ENCODE results near the gene PLA2G4C. TPM values are rescaled to one million over a fixed set of nuclear protein-coding genes. Genes with fewer than 3 reads are reported as not detected.

The PLA2G4C gene
- total RNA-seq, 1 experiment from 2014 or later: 5.9 TPM

- Histone ChIP-seq H3K9me2 (replicated peaks; ENCODE audit: insufficient read depth, low read length) (no peaks in the 10 kb centered on the region), H3K9me3 (ENCODE audit: low read length) (no peaks in the 10 kb centered on the region), H3K27ac (ENCODE audit: low read length) (no peak overlapping the region), H2AFZ (ENCODE audit: low read length) (no peak overlapping the region), H4K20me1 (ENCODE audit: insufficient read depth, low read depth, low read length) (no peaks in the 10 kb centered on the region), H3K4me1 (ENCODE audit: low read length) (no peaks in the 10 kb centered on the region), H3K9ac (ENCODE audit: low read length) (no peak overlapping the region), H3K36me3 (ENCODE audit: insufficient read depth, low read length) (no peaks in the 10 kb centered on the region), H3K27me3 (ENCODE audit: low read length) (no peaks in the 10 kb centered on the region), H3K4me3 (ENCODE audit: low read length) (no peak overlapping the region), H3K4me2 (ENCODE audit: low read depth, low read length, poor library complexity, severe bottlenecking) (no peak overlapping the region), H3K79me2 (ENCODE audit: low read length) (no peaks in the 10 kb centered on the region)
- no peak for DNase-seq
Measured at GRCh38 chr19:48137411-48137810, 26.8 kb upstream of the PLA2G4C start.

- no peak overlapping the region for H3K4me3 ChIP-seq (ENCODE audit: low read length)
- no peak overlapping the region for H3K27ac ChIP-seq (ENCODE audit: low read length)
- no peaks in the 10 kb centered on the region for H3K79me2 ChIP-seq (ENCODE audit: low read length)
- H3K27me3 ChIP-seq (ENCODE audit: low read length): no peaks in the 10 kb centered on the region
- no peaks in the 10 kb centered on the region for H3K4me1 ChIP-seq (ENCODE audit: low read length)
- no peak overlapping the region for H2AFZ ChIP-seq (ENCODE audit: low read length)
- no peaks in the 10 kb centered on the region for H3K9me3 ChIP-seq (ENCODE audit: low read length)
- H3K9me2 ChIP-seq (replicated peaks; ENCODE audit: insufficient read depth, low read length): no peaks in the 10 kb centered on the region
- no peaks in the 10 kb centered on the region for H3K36me3 ChIP-seq (ENCODE audit: insufficient read depth, low read length)
- no peak overlapping the region for H3K9ac ChIP-seq (ENCODE audit: low read length)
- H4K20me1 ChIP-seq (ENCODE audit: insufficient read depth, low read depth, low read length): no peaks in the 10 kb centered on the region
- DNase-seq: no peak
- H3K4me2 ChIP-seq (ENCODE audit: low read depth, low read length, poor library complexity, severe bottlenecking): no peak overlapping the region
Measured at GRCh38 chr19:48136547-48136946, 25.9 kb upstream of the PLA2G4C start.

- H3K27me3 ChIP-seq (ENCODE audit: low read length): no peaks in the 10 kb centered on the region
- H3K4me3 ChIP-seq (ENCODE audit: low read length): no peak overlapping the region
- H3K79me2 ChIP-seq (ENCODE audit: low read length): no peaks in the 10 kb centered on the region
- no peak overlapping the region for H3K27ac ChIP-seq (ENCODE audit: low read length)
- no peak overlapping the region for H3K4me2 ChIP-seq (ENCODE audit: low read depth, low read length, poor library complexity, severe bottlenecking)
- no peaks in the 10 kb centered on the region for H3K4me1 ChIP-seq (ENCODE audit: low read length)
- H3K9me2 ChIP-seq (replicated peaks; ENCODE audit: insufficient read depth, low read length): no peaks in the 10 kb centered on the region
- H3K9me3 ChIP-seq (ENCODE audit: low read length): no peaks in the 10 kb centered on the region
- no peak overlapping the region for H2AFZ ChIP-seq (ENCODE audit: low read length)
- no peaks in the 10 kb centered on the region for H3K36me3 ChIP-seq (ENCODE audit: insufficient read depth, low read length)
- DNase-seq: peak; percentile 83
- no peak overlapping the region for H3K9ac ChIP-seq (ENCODE audit: low read length)
- no peaks in the 10 kb centered on the region for H4K20me1 ChIP-seq (ENCODE audit: insufficient read depth, low read depth, low read length)
Measured at GRCh38 chr19:48135411-48135810, 24.8 kb upstream of the PLA2G4C start.

GRCh38 chr19:48133094-48133493 is 22.5 kb upstream of the PLA2G4C start:
- Histone ChIP-seq H3K4me2 (ENCODE audit: low read depth, low read length, poor library complexity, severe bottlenecking) (no peak overlapping the region), H3K36me3 (ENCODE audit: insufficient read depth, low read length) (0 out of 2 replicates have a peak, but pooled peaks cover 3% of the 10 kb centered on the region), H3K9ac (ENCODE audit: low read length) (no peak overlapping the region), H3K79me2 (ENCODE audit: low read length) (no peaks in the 10 kb centered on the region), H2AFZ (ENCODE audit: low read length) (no peak overlapping the region), H3K9me2 (replicated peaks; ENCODE audit: insufficient read depth, low read length) (no peaks in the 10 kb centered on the region), H3K9me3 (ENCODE audit: low read length) (no peaks in the 10 kb centered on the region), H3K27ac (ENCODE audit: low read length) (no peak overlapping the region), H3K27me3 (ENCODE audit: low read length) (no peaks in the 10 kb centered on the region), H4K20me1 (ENCODE audit: insufficient read depth, low read depth, low read length) (no peaks in the 10 kb centered on the region), H3K4me3 (ENCODE audit: low read length) (no peak overlapping the region), H3K4me1 (ENCODE audit: low read length) (no peaks in the 10 kb centered on the region)
- DNase-seq: no peak

GRCh38 chr19:48127561-48127960 is 16.9 kb upstream of the PLA2G4C start:
- no peaks in the 10 kb centered on the region for H3K9me2 ChIP-seq (replicated peaks; ENCODE audit: insufficient read depth, low read length)
- H3K4me1 ChIP-seq (ENCODE audit: low read length): no peaks in the 10 kb centered on the region
- no peaks in the 10 kb centered on the region for H4K20me1 ChIP-seq (ENCODE audit: insufficient read depth, low read depth, low read length)
- no peak for DNase-seq
- no peak overlapping the region for H3K27ac ChIP-seq (ENCODE audit: low read length)
- H3K4me3 ChIP-seq (ENCODE audit: low read length): no peak overlapping the region
- H3K9ac ChIP-seq (ENCODE audit: low read length): no peak overlapping the region
- H3K36me3 ChIP-seq (ENCODE audit: insufficient read depth, low read length): peaks cover 21% of the 10 kb centered on the region
- H3K79me2 ChIP-seq (ENCODE audit: low read length): no peaks in the 10 kb centered on the region
- H3K27me3 ChIP-seq (ENCODE audit: low read length): no peaks in the 10 kb centered on the region
- no peaks in the 10 kb centered on the region for H3K9me3 ChIP-seq (ENCODE audit: low read length)
- no peak overlapping the region for H3K4me2 ChIP-seq (ENCODE audit: low read depth, low read length, poor library complexity, severe bottlenecking)
- H2AFZ ChIP-seq (ENCODE audit: low read length): no peak overlapping the region

GRCh38 chr19:48123907-48124651 is 13.5 kb upstream of the PLA2G4C start:
- no peaks in the 10 kb centered on the region for H3K4me1 ChIP-seq (ENCODE audit: low read length)
- H3K4me2 ChIP-seq (ENCODE audit: low read depth, low read length, poor library complexity, severe bottlenecking): no peak overlapping the region
- peaks cover 28% of the 10 kb centered on the region for H3K36me3 ChIP-seq (ENCODE audit: insufficient read depth, low read length)
- H3K9me3 ChIP-seq (ENCODE audit: low read length): no peaks in the 10 kb centered on the region
- no peaks in the 10 kb centered on the region for H3K27me3 ChIP-seq (ENCODE audit: low read length)
- no peaks in the 10 kb centered on the region for H3K79me2 ChIP-seq (ENCODE audit: low read length)
- H3K9ac ChIP-seq (ENCODE audit: low read length): no peak overlapping the region
- H3K4me3 ChIP-seq (ENCODE audit: low read length): no peak overlapping the region
- H2AFZ ChIP-seq (ENCODE audit: low read length): no peak overlapping the region
- no peak overlapping the region for H3K27ac ChIP-seq (ENCODE audit: low read length)
- no peak for DNase-seq
- H3K9me2 ChIP-seq (replicated peaks; ENCODE audit: insufficient read depth, low read length): no peaks in the 10 kb centered on the region
- no peaks in the 10 kb centered on the region for H4K20me1 ChIP-seq (ENCODE audit: insufficient read depth, low read depth, low read length)

- H2AFZ ChIP-seq (ENCODE audit: low read length): no peak overlapping the region
- H3K27me3 ChIP-seq (ENCODE audit: low read length): no peaks in the 10 kb centered on the region
- no peaks in the 10 kb centered on the region for H4K20me1 ChIP-seq (ENCODE audit: insufficient read depth, low read depth, low read length)
- H3K4me3 ChIP-seq (ENCODE audit: low read length): no peak overlapping the region
- no peaks in the 10 kb centered on the region for H3K9me2 ChIP-seq (replicated peaks; ENCODE audit: insufficient read depth, low read length)
- no peak for DNase-seq
- no peaks in the 10 kb centered on the region for H3K79me2 ChIP-seq (ENCODE audit: low read length)
- H3K4me2 ChIP-seq (ENCODE audit: low read depth, low read length, poor library complexity, severe bottlenecking): no peak overlapping the region
- H3K9me3 ChIP-seq (ENCODE audit: low read length): no peaks in the 10 kb centered on the region
- no peaks in the 10 kb centered on the region for H3K4me1 ChIP-seq (ENCODE audit: low read length)
- peaks cover 22% of the 10 kb centered on the region for H3K36me3 ChIP-seq (ENCODE audit: insufficient read depth, low read length)
- H3K9ac ChIP-seq (ENCODE audit: low read length): no peak overlapping the region
- H3K27ac ChIP-seq (ENCODE audit: low read length): no peak overlapping the region
Measured at GRCh38 chr19:48122421-48122820, 11.8 kb upstream of the PLA2G4C start.

GRCh38 chr19:48121909-48122371 is 11.3 kb upstream of the PLA2G4C start:
- Histone ChIP-seq H3K36me3 (ENCODE audit: insufficient read depth, low read length) (peaks cover 22% of the 10 kb centered on the region), H3K27ac (ENCODE audit: low read length) (no peak overlapping the region), H2AFZ (ENCODE audit: low read length) (no peak overlapping the region), H3K27me3 (ENCODE audit: low read length) (no peaks in the 10 kb centered on the region), H3K4me2 (ENCODE audit: low read depth, low read length, poor library complexity, severe bottlenecking) (no peak overlapping the region), H4K20me1 (ENCODE audit: insufficient read depth, low read depth, low read length) (no peaks in the 10 kb centered on the region), H3K9me2 (replicated peaks; ENCODE audit: insufficient read depth, low read length) (no peaks in the 10 kb centered on the region), H3K9ac (ENCODE audit: low read length) (no peak overlapping the region), H3K9me3 (ENCODE audit: low read length) (no peaks in the 10 kb centered on the region), H3K4me3 (ENCODE audit: low read length) (no peak overlapping the region), H3K4me1 (ENCODE audit: low read length) (no peaks in the 10 kb centered on the region), H3K79me2 (ENCODE audit: low read length) (no peaks in the 10 kb centered on the region)
- no peak for DNase-seq

Data from Karpas-422 (cell line).